ENCODE results near the gene GNG13.
"Not testable (repeated sequence)": the region's sequence is repeated elsewhere in the genome, so short reads cannot be mapped to it uniquely, and the experiment has no call there.

Gene GNG13

GRCh38 chr16:759110-759910 lies 41.2 kb downstream of the GNG13 start:
- H3K27ac Mint-ChIP-seq = peak overlapping the region in 2 of 3 experiments; percentile 24 to 73
- H3K27me3 Mint-ChIP-seq (ENCODE audit: low read depth) = no peaks in the 10 kb centered on the region
- no peak overlapping the region for H3K4me3 Mint-ChIP-seq
- TF ChIP-seq CTCF (IDR thresholded peaks at IDR 0.05; ENCODE audit: unreplicated experiment in 3 of 3) = no peak
- H3K4me1 Mint-ChIP-seq = peaks cover 4% of the 10 kb centered on the region
- H3K36me3 Mint-ChIP-seq (ENCODE audit: low read depth) = no peaks in the 10 kb centered on the region
- peaks cover 3% of the 10 kb centered on the region for H3K9me3 Mint-ChIP-seq

GRCh38 chr16:756428-756827 lies 44.1 kb downstream of the GNG13 start:
- Mint-ChIP-seq H3K27me3 (ENCODE audit: low read depth) (peaks cover 22% of the 10 kb centered on the region), H3K36me3 (ENCODE audit: low read depth) (no peaks in the 10 kb centered on the region), H3K27ac (no peak overlapping the region), H3K4me1 (peaks cover 4% of the 10 kb centered on the region), H3K4me3 (no peak overlapping the region), H3K9me3 (peaks cover 3% of the 10 kb centered on the region)
- TF ChIP-seq CTCF (IDR thresholded peaks at IDR 0.05; ENCODE audit: unreplicated experiment in 3 of 3) = no peak

GRCh38 chr16:754656-755055 lies 45.9 kb downstream of the GNG13 start:
- no peak overlapping the region for H3K27ac Mint-ChIP-seq
- H3K27me3 Mint-ChIP-seq (ENCODE audit: low read depth) = peaks cover 28% of the 10 kb centered on the region
- peaks cover 2% of the 10 kb centered on the region for H3K4me1 Mint-ChIP-seq
- H3K36me3 Mint-ChIP-seq (ENCODE audit: low read depth) = no peaks in the 10 kb centered on the region
- no peak for TF ChIP-seq CTCF (IDR thresholded peaks at IDR 0.05; ENCODE audit: unreplicated experiment in 3 of 3)
- H3K9me3 Mint-ChIP-seq = peaks cover 3% of the 10 kb centered on the region
- H3K4me3 Mint-ChIP-seq = no peak overlapping the region

GRCh38 chr16:754121-754607 lies 46.4 kb downstream of the GNG13 start:
- not testable (repeated sequence) for H3K36me3 Mint-ChIP-seq (ENCODE audit: low read depth); H3K4me3 Mint-ChIP-seq; H3K27ac Mint-ChIP-seq; H3K9me3 Mint-ChIP-seq; H3K4me1 Mint-ChIP-seq
- peaks cover 28% of the 10 kb centered on the region for H3K27me3 Mint-ChIP-seq (ENCODE audit: low read depth)

GRCh38 chr16:752007-752312 lies 48.6 kb downstream of the GNG13 start:
- TF ChIP-seq CTCF (IDR thresholded peaks at IDR 0.05; ENCODE audit: unreplicated experiment in 3 of 3) = no peak
- Mint-ChIP-seq H3K9me3 (peaks cover 3% of the 10 kb centered on the region), H3K4me3 (no peak overlapping the region), H3K4me1 (no peaks in the 10 kb centered on the region), H3K36me3 (ENCODE audit: low read depth) (no peaks in the 10 kb centered on the region), H3K27me3 (ENCODE audit: low read depth) (peaks cover 28% of the 10 kb centered on the region), H3K27ac (peak overlapping the region in 1 of 3 experiments; percentile 67)

GRCh38 chr16:751152-752006 lies 49.2 kb downstream of the GNG13 start:
- peaks cover 28% of the 10 kb centered on the region for H3K27me3 Mint-ChIP-seq (ENCODE audit: low read depth)
- H3K27ac Mint-ChIP-seq = peak overlapping the region in 1 of 3 experiments; percentile 67
- no peak for TF ChIP-seq CTCF (IDR thresholded peaks at IDR 0.05; ENCODE audit: unreplicated experiment in 3 of 3)

More at GRCh38 chr16:751152-752006, 49.2 kb downstream of the GNG13 start:
- H3K4me3 Mint-ChIP-seq = no peak overlapping the region
- H3K4me1 Mint-ChIP-seq = no peaks in the 10 kb centered on the region
- peaks cover under 1% of the 10 kb centered on the region for H3K9me3 Mint-ChIP-seq
- no peaks in the 10 kb centered on the region for H3K36me3 Mint-ChIP-seq (ENCODE audit: low read depth)
